ENCODE data around the gene FGD5. TPM values are rescaled to one million over a fixed set of nuclear protein-coding genes. Genes with fewer than 3 reads are reported as not detected.

FGD5 gene
- total RNA-seq, 2 donors from 2014 or later, result 15.3 to 17.0 TPM

GRCh38 chr3:14926592-14926991, 107.8 kb downstream of the FGD5 start:
- no peak for DNase-seq
- H3K9ac ChIP-seq (ENCODE audit: extremely low read depth, low read length, poor library complexity, severe bottlenecking), result no peak overlapping the region
- no peaks in the 10 kb centered on the region for H3K27me3 Mint-ChIP-seq (ENCODE audit: insufficient read depth)
- H3K4me1 Mint-ChIP-seq, result peaks cover 8% of the 10 kb centered on the region
- no peak overlapping the region for H3K4me3 Mint-ChIP-seq
- H3K4me1 ChIP-seq (ENCODE audit: control insufficient read depth, insufficient read depth, low read length), result peaks cover 6% of the 10 kb centered on the region
- no peaks in the 10 kb centered on the region for H3K27me3 ChIP-seq (ENCODE audit: control insufficient read depth, insufficient read depth, low read length, poor library complexity, severe bottlenecking)
- no peaks in the 10 kb centered on the region for H3K36me3 ChIP-seq (ENCODE audit: control insufficient read depth, insufficient read depth, low read length)
- H3K27ac Mint-ChIP-seq, result no peak overlapping the region
- H3K27ac ChIP-seq (ENCODE audit: low read depth, low read length), result no peak overlapping the region
- H3K36me3 Mint-ChIP-seq (ENCODE audit: low read depth), result peaks cover 9% of the 10 kb centered on the region
- no peaks in the 10 kb centered on the region for H3K9me3 ChIP-seq (ENCODE audit: control insufficient read depth, low read length)
- no peak overlapping the region for H3K4me3 ChIP-seq (ENCODE audit: low read length)
- TF ChIP-seq, protein P1, sequence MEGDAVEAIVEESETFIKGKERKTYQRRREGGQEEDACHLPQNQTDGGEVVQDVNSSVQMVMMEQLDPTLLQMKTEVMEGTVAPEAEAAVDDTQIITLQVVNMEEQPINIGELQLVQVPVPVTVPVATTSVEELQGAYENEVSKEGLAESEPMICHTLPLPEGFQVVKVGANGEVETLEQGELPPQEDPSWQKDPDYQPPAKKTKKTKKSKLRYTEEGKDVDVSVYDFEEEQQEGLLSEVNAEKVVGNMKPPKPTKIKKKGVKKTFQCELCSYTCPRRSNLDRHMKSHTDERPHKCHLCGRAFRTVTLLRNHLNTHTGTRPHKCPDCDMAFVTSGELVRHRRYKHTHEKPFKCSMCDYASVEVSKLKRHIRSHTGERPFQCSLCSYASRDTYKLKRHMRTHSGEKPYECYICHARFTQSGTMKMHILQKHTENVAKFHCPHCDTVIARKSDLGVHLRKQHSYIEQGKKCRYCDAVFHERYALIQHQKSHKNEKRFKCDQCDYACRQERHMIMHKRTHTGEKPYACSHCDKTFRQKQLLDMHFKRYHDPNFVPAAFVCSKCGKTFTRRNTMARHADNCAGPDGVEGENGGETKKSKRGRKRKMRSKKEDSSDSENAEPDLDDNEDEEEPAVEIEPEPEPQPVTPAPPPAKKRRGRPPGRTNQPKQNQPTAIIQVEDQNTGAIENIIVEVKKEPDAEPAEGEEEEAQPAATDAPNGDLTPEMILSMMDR (conservative IDR thresholded peaks at IDR 0.05), result no peak
- WGBS, 2 experiments (ENCODE audit: insufficient coverage in 1 of 2, insufficient read length in 1 of 2), result 93 to 100% methylated on average over 1 of the region's 1 CpG
- no peaks in the 10 kb centered on the region for H3K9me3 Mint-ChIP-seq

DNA sequence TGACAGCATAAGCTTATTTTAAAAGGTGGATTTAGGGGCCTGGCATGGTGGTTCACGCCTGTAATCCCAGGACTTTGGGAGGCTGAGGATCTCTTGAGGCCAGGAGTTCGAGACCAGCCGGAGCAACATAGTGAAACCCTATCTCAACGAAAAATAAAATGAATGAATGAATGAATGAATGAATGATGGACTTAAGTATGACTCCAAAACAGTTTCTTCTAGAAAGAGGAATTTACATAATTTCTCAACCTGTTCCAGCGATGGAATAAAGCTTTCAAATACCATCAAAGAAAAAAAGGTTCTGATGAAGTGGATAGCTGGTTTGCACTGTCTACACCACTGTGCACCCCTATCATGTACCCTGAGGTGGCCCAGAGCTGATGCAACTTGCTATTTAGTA, 108.5 kb downstream of the FGD5 start:
- peaks cover 10% of the 10 kb centered on the region for H3K36me3 Mint-ChIP-seq (ENCODE audit: low read depth)

DNA sequence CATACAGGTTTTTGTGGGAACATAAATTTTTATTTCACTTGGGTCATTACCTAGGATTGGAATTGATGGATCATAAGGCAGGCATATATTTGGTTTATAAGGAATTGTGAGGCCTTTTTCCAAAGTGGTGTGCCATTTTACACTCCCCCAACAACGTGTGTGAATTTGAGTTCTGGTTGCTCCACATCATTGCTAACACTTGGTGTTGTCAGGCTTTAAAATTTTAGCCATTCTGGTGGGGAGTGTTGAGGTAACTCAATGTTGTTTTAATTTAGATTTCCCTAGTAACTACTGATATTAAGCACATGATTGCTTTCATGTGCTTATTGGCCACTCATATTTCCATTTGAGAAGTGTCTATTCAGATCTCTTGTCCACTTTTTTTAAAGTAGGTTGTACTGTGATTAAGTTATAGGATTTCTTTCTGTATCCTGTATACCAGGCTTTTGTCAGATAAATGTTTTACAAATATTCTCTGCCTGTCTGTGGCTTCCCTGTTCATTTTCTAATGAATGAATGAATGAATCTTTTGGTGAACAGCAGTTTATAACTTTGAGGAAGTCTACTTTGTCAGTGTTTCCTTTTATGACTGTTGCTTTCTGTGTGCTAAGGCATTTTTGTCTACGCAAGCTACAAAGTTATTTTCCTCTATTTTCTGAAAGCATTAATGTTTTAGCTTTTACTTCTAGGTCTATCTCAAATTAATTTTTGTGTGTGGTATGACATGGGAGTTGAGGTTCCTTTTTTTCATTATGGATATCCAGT, 110.7 kb downstream of the FGD5 start:
- no peak for DNase-seq
- no peak overlapping the region for H3K4me3 ChIP-seq (ENCODE audit: low read length)
- no peaks in the 10 kb centered on the region for H3K36me3 ChIP-seq (ENCODE audit: control insufficient read depth, insufficient read depth, low read length)
- WGBS, 2 experiments (ENCODE audit: insufficient coverage in 1 of 2, insufficient read length in 1 of 2), result 67 to 100% methylated on average over 1 to 2 of the region's 2 CpGs
- H3K27me3 ChIP-seq (ENCODE audit: control insufficient read depth, insufficient read depth, low read length, poor library complexity, severe bottlenecking), result no peaks in the 10 kb centered on the region
- peaks cover 6% of the 10 kb centered on the region for H3K4me1 ChIP-seq (ENCODE audit: control insufficient read depth, insufficient read depth, low read length)
- no peak overlapping the region for H3K27ac ChIP-seq (ENCODE audit: low read depth, low read length)
- Mint-ChIP-seq H3K27me3 (ENCODE audit: insufficient read depth) (no peaks in the 10 kb centered on the region), H3K9me3 (no peaks in the 10 kb centered on the region), H3K4me1 (peaks cover 10% of the 10 kb centered on the region), H3K36me3 (ENCODE audit: low read depth) (peaks cover 11% of the 10 kb centered on the region), H3K4me3 (no peak overlapping the region), H3K27ac (no peak overlapping the region)
- H3K9ac ChIP-seq (ENCODE audit: extremely low read depth, low read length, poor library complexity, severe bottlenecking), result no peak overlapping the region
- TF ChIP-seq, protein P1 (conservative IDR thresholded peaks at IDR 0.05), result no peak
- H3K9me3 ChIP-seq (ENCODE audit: control insufficient read depth, low read length), result no peaks in the 10 kb centered on the region

More for the DNA sequence above, 108.5 kb downstream of the FGD5 start:
- no peaks in the 10 kb centered on the region for H3K27me3 ChIP-seq (ENCODE audit: control insufficient read depth, insufficient read depth, low read length, poor library complexity, severe bottlenecking)
- WGBS, 2 experiments (ENCODE audit: insufficient coverage in 1 of 2, insufficient read length in 1 of 2), result 92 to 96% methylated on average over 2 to 5 of the region's 5 CpGs
- Mint-ChIP-seq H3K27ac (no peak overlapping the region), H3K27me3 (ENCODE audit: insufficient read depth) (no peaks in the 10 kb centered on the region), H3K4me3 (no peak overlapping the region), H3K4me1 (peaks cover 8% of the 10 kb centered on the region), H3K9me3 (no peaks in the 10 kb centered on the region)
- TF ChIP-seq, protein P1 (conservative IDR thresholded peaks at IDR 0.05), result no peak
- peaks cover 6% of the 10 kb centered on the region for H3K4me1 ChIP-seq (ENCODE audit: control insufficient read depth, insufficient read depth, low read length)
- H3K36me3 ChIP-seq (ENCODE audit: control insufficient read depth, insufficient read depth, low read length), result no peaks in the 10 kb centered on the region
- H3K9me3 ChIP-seq (ENCODE audit: control insufficient read depth, low read length), result no peaks in the 10 kb centered on the region
- no peak overlapping the region for H3K27ac ChIP-seq (ENCODE audit: low read depth, low read length)
- no peak overlapping the region for H3K4me3 ChIP-seq (ENCODE audit: low read length)
- no peak overlapping the region for H3K9ac ChIP-seq (ENCODE audit: extremely low read depth, low read length, poor library complexity, severe bottlenecking)
- no peak for DNase-seq
